GM12878 (cell line): Measurements from ENCODE around the gene CRYGN. TPM values are rescaled to one million over a fixed set of nuclear protein-coding genes. Genes with fewer than 3 reads are reported as not detected.

Source experiments
- ATAC-seq: fragments of 200-7000 bp; cut with Tn5 transposase; 3 replicates; pipeline ENCODE4 v1.9.1; 2020; ENCODE audit warnings: mild to moderate bottlenecking, moderate library complexity
- BruUV-seq: library from RNA; stranded (reverse); fragments of 400-500 nt; replicated peaks from 2 replicates; lab custom pipeline; 2021; lab: Mats Ljungman, UMichigan
- CTCF ChIA-PET: fragments of 300-600 bp; sonication (Branson Sonifier 250); formaldehyde crosslinking; extraction: SDS; loops from one replicate; lab custom pipeline; 2021; ENCODE audit warnings: inconsistent platforms; lab: Yijun Ruan, JAX
- POLR2A ChIA-PET: fragments of 350-600 bp; formaldehyde crosslinking; extraction: SDS; loops from one replicate; lab custom pipeline; 2021; ENCODE audit warnings: inconsistent platforms; lab: Charles Lee
- RAD21 ChIA-PET: fragments of 300-600 bp; sonication (Branson Sonifier 250); formaldehyde crosslinking; loops from one replicate; lab custom pipeline; 2023; ENCODE audit warnings: antibody characterized with exemption; ENCODE audit not compliant: unreplicated experiment; lab: Charles Lee
- SMC1A ChIA-PET: fragments of 300-600 bp; sonication (Branson Sonifier 250); formaldehyde crosslinking; loops from one replicate; lab custom pipeline; 2023; ENCODE audit not compliant: unreplicated experiment, uncharacterized antibody; lab: Charles Lee
- DNase-seq: peaks from one replicate; pipeline ENCODE4 v3.0.0-alpha.2; 2011; ENCODE audit warnings: low read depth, low spot score
- FAIRE-seq: peaks from 3 replicates; lab custom pipeline; 2011; peaks lifted over from hg19 to GRCh38; lab: Jason Lieb, UNC
- H2AFZ ChIP-seq: 2 replicates; pipeline ENCODE4 v1.6.0; 2011; ENCODE audit warnings: low read depth, low read length, control low read depth; ENCODE audit not compliant: control insufficient read depth
- H3K27ac ChIP-seq: 2 replicates; pipeline ENCODE4 v1.5.1; 2011; ENCODE audit warnings: control low read depth; ENCODE audit not compliant: control insufficient read depth, insufficient read depth
- H3K27me3 ChIP-seq, 2 experiments: replicated peaks in 1 of 2; 2 replicates each; pipeline versions ENCODE4 v1.6.0 to v1.6.1; 2011; ENCODE audit warnings: low read length in 1 of 2; ENCODE audit not compliant: control insufficient read depth in 2 of 2, insufficient read depth in 2 of 2
- H3K36me3 ChIP-seq, 2 experiments: 2 replicates each; pipeline ENCODE4 v1.5.1; 2011; ENCODE audit warnings: low read length in 1 of 2; ENCODE audit not compliant: control insufficient read depth in 2 of 2, insufficient read depth in 2 of 2
- H3K4me1 ChIP-seq: 2 replicates; pipeline ENCODE4 v1.6.1; 2011; ENCODE audit warnings: mild to moderate bottlenecking, low read length, moderate library complexity, mixed read lengths; ENCODE audit not compliant: control insufficient read depth, insufficient read depth
- H3K4me2 ChIP-seq: 2 replicates; pipeline ENCODE4 v1.6.0; 2011; ENCODE audit warnings: control low read depth; ENCODE audit not compliant: control insufficient read depth, insufficient read depth
- H3K4me3 ChIP-seq: fragments of 200-600 bp; sonication (generic); 2 replicates; pipeline ENCODE4 v1.5.1; 2016
- H3K79me2 ChIP-seq: 2 replicates; pipeline ENCODE4 v1.6.0; 2011; ENCODE audit warnings: low read length; ENCODE audit not compliant: control insufficient read depth, insufficient read depth
- H3K9ac ChIP-seq: 2 replicates; pipeline ENCODE4 v1.8.0; 2011; ENCODE audit warnings: low read length, control low read depth, mixed read lengths; ENCODE audit not compliant: control insufficient read depth, insufficient read depth
- H3K9me3 ChIP-seq: replicated peaks from 3 replicates; pipeline ENCODE4 v1.5.1; 2011; ENCODE audit warnings: mild to moderate bottlenecking, low read length; ENCODE audit not compliant: control insufficient read depth, insufficient read depth
- H4K20me1 ChIP-seq: 2 replicates; pipeline ENCODE4 v1.6.0; 2011; ENCODE audit not compliant: control insufficient read depth, insufficient read depth
- HDAC2 ChIP-seq: fragments of 200-600 bp; sonication (generic); IDR thresholded peaks from 2 replicates; pipeline ENCODE4 v1.6.1; 2017
- IKZF1 ChIP-seq: fragments of 450-650 bp; conservative IDR thresholded peaks from 2 replicates; pipeline ENCODE4 v1.6.1; 2017; ENCODE audit warnings: antibody characterized with exemption, mild to moderate bottlenecking
- MEF2B ChIP-seq: fragments of 450-650 bp; IDR thresholded peaks from 2 replicates; pipeline ENCODE4 v1.6.1; 2018; ENCODE audit warnings: mild to moderate bottlenecking, moderate library complexity; ENCODE audit not compliant: partially characterized antibody, poor library complexity, severe bottlenecking
- RAD51 ChIP-seq: fragments of 450-650 bp; IDR thresholded peaks from 2 replicates; pipeline ENCODE4 v1.6.1; 2016; ENCODE audit warnings: moderate library complexity, mild to moderate bottlenecking, inconsistent platforms
- TCF7 ChIP-seq: IDR thresholded peaks from 2 replicates; pipeline ENCODE4 v1.6.1; 2014; ENCODE audit warnings: antibody characterized with exemption, borderline replicate concordance
- ZBED1 ChIP-seq: IDR thresholded peaks from 2 replicates; pipeline ENCODE4 v1.6.1; 2016; ENCODE audit warnings: borderline replicate concordance
- ZNF24 ChIP-seq: fragments of 450-650 bp; IDR thresholded peaks from 2 replicates; pipeline ENCODE4 v1.6.1; 2017; ENCODE audit warnings: antibody characterized with exemption, mild to moderate bottlenecking
- ZZZ3 ChIP-seq: IDR thresholded peaks from 2 replicates; pipeline ENCODE4 v1.6.1; 2011; ENCODE audit warnings: low read depth; ENCODE audit not compliant: control insufficient read depth, insufficient read length
- WGBS: methylation state at CpG from one replicate; pipeline ENCODE4 v1.1.6; 2016; ENCODE audit warnings: low lambda C conversion rate; ENCODE audit not compliant: insufficient replicate concordance, insufficient coverage; ENCODE audit errors: missing lambda C conversion rate; 5-methylcytosine and 5-hydroxymethylcytosine counted together
- in situ Hi-C: fragments of 300-500 bp; cut with MboI; formaldehyde crosslinking; loops from 9 replicates; pipeline ENCODE4 v1.14.3; 2018; ENCODE audit warnings: mixed read lengths
- intact Hi-C: fragments of 100-400 bp; cut with micrococcal nuclease; formaldehyde crosslinking; loops from one replicate; pipeline ENCODE4 v1.14.2; 2022; ENCODE audit not compliant: unreplicated experiment
- polyA plus RNA-seq, 11 experiments: library from polyadenylated mRNA; depleted of rRNA in 4 of 11; unstranded in 6 of 11; stranded (reverse) in 5 of 11; fragments of >200 nt; fragmentation: Nextera tagmentation in 4 of 11; fragmentation: Illumina TruSeq in 1 of 11; extraction: Ambion mirVana in 4 of 11; extraction: Trizol in 1 of 11; gene quantifications; 1 replicate in 1 of 11; 2 replicates in 10 of 11; pipeline versions ENCODE4 v1.2.1 to v1.2.3, GENCODE V29; 2011 to 2016; ENCODE audit warnings: inconsistent platforms in 2 of 11, missing spikeins in 2 of 11, low read depth in 1 of 11
- total RNA-seq, 4 experiments: library from RNA; depleted of rRNA in 3 of 4; stranded (reverse); fragments of >200 nt in 3 of 4; fragmentation: Illumina TruSeq in 1 of 4; extraction: Trizol in 1 of 4; gene quantifications; 2 replicates each; pipeline versions ENCODE4 v1.2.1 to v1.2.3, GENCODE V29; 2013 to 2021
- TF ChIP-seq, protein P1 (sequence below): fragments of 450-650 bp; IDR thresholded peaks from 2 replicates; pipeline ENCODE4 v1.6.1; 2017; ENCODE audit warnings: mild to moderate bottlenecking, moderate library complexity
- TF ChIP-seq, protein P2 (sequence below): IDR thresholded peaks from 2 replicates; pipeline ENCODE4 v1.6.1; 2011; ENCODE audit warnings: low read depth, low read length, improper control_type of control experiment, borderline replicate concordance
- TF ChIP-seq, protein P3 (sequence below): fragments of 450-650 bp; IDR thresholded peaks from 2 replicates; pipeline ENCODE4 v1.6.1; 2018; ENCODE audit warnings: mild to moderate bottlenecking, low read depth, moderate library complexity; ENCODE audit not compliant: partially characterized antibody
- TF ChIP-seq, protein P4 (sequence below): fragments of 450-650 bp; IDR thresholded peaks from 2 replicates; pipeline ENCODE4 v1.6.1; 2017; ENCODE audit warnings: mild to moderate bottlenecking

The CRYGN gene
- total and polyA plus RNA-seq, 10 of the 15 experiments (the other 5 are each of a cell fraction or from before 2014, with no cell fraction given), result not detected

DNA sequence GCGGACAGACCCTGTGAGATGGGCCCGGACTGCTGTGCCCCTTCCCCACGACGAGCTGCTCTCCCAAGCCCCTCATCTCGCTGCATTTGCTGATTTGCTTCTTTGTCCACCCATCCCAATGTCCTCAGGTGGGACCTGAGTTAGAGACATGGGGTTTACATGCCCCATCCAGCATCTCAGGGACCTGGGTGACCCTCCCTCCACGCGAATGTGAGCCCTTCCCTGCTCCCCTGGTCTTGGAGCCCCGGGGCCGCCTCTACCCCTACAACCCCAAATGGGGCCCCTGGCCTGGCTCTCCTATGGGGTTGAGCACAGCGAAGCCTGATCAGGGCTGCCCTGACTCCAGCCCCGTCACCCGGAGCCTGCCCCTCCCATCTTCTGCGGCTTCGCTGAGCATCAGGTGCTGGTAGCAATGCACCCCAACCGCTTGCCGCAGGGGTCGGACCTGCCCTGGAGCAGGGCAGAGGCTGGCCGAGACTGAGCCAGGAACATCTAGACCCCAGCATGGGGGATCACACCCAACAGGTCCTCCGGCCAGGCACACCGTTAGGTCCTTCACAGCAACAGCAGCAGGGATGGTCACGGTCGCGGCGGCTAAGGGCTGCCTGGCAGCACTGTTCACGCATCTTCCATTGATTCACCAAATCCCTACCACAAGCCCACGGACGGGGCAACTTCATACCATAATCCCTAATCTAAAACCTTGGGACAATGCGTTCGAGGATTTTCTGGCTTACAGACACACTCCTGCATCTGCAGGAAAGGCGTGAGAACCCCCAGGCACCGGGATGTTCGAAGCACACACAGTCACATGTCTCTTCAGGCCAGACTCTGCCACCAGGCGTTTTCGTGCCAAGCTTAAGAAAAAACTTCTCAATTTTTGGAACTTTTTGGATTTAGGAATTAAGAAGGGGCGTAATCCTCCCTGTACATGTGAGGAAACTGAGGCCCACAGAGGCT lies 45.6 kb downstream of the CRYGN start:
- Histone ChIP-seq H3K27ac (no peak overlapping the region), H3K4me2 (no peak overlapping the region), H3K9me3 (no peaks in the 10 kb centered on the region; the same call in 2 of the 3 replicates), H3K4me3 (no peak overlapping the region), H4K20me1 (no peaks in the 10 kb centered on the region), H3K4me1 (no peaks in the 10 kb centered on the region), H3K79me2 (no peaks in the 10 kb centered on the region), H3K27me3 (no peaks in the 10 kb centered on the region; a peak in 1 of 4 replicates), H2AFZ (no peak overlapping the region), H3K9ac (no peak overlapping the region), H3K36me3 (no peaks in the 10 kb centered on the region)
- SMC1A ChIA-PET, result interaction anchor here (1.0 kb wide), 1 partner anchor 364 kb away, joined by 3 read pairs; no protein-coding TSS in a partner anchor
- ATAC-seq (no peak), DNase-seq (no peak), FAIRE-seq (no peak)
- CTCF ChIA-PET, result no interaction called here
- in situ Hi-C loops, result no loop called here
- RAD21 ChIA-PET, result no interaction called here
- POLR2A ChIA-PET, result no interaction called here
- TF ChIP-seq IKZF1 (no peak), MEF2B (no peak), TCF7 (no peak), ZNF24 (no peak), ZZZ3 (no peak), RAD51 (no peak), ZBED1 (no peak), HDAC2 (no peak)
- TF ChIP-seq, protein P1, sequence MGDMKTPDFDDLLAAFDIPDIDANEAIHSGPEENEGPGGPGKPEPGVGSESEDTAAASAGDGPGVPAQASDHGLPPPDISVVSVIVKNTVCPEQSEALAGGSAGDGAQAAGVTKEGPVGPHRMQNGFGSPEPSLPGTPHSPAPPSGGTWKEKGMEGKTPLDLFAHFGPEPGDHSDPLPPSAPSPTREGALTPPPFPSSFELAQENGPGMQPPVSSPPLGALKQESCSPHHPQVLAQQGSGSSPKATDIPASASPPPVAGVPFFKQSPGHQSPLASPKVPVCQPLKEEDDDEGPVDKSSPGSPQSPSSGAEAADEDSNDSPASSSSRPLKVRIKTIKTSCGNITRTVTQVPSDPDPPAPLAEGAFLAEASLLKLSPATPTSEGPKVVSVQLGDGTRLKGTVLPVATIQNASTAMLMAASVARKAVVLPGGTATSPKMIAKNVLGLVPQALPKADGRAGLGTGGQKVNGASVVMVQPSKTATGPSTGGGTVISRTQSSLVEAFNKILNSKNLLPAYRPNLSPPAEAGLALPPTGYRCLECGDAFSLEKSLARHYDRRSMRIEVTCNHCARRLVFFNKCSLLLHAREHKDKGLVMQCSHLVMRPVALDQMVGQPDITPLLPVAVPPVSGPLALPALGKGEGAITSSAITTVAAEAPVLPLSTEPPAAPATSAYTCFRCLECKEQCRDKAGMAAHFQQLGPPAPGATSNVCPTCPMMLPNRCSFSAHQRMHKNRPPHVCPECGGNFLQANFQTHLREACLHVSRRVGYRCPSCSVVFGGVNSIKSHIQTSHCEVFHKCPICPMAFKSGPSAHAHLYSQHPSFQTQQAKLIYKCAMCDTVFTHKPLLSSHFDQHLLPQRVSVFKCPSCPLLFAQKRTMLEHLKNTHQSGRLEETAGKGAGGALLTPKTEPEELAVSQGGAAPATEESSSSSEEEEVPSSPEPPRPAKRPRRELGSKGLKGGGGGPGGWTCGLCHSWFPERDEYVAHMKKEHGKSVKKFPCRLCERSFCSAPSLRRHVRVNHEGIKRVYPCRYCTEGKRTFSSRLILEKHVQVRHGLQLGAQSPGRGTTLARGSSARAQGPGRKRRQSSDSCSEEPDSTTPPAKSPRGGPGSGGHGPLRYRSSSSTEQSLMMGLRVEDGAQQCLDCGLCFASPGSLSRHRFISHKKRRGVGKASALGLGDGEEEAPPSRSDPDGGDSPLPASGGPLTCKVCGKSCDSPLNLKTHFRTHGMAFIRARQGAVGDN, result no peak
- TF ChIP-seq, protein P2, sequence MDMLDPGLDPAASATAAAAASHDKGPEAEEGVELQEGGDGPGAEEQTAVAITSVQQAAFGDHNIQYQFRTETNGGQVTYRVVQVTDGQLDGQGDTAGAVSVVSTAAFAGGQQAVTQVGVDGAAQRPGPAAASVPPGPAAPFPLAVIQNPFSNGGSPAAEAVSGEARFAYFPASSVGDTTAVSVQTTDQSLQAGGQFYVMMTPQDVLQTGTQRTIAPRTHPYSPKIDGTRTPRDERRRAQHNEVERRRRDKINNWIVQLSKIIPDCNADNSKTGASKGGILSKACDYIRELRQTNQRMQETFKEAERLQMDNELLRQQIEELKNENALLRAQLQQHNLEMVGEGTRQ, result no peak
- TF ChIP-seq, protein P3, sequence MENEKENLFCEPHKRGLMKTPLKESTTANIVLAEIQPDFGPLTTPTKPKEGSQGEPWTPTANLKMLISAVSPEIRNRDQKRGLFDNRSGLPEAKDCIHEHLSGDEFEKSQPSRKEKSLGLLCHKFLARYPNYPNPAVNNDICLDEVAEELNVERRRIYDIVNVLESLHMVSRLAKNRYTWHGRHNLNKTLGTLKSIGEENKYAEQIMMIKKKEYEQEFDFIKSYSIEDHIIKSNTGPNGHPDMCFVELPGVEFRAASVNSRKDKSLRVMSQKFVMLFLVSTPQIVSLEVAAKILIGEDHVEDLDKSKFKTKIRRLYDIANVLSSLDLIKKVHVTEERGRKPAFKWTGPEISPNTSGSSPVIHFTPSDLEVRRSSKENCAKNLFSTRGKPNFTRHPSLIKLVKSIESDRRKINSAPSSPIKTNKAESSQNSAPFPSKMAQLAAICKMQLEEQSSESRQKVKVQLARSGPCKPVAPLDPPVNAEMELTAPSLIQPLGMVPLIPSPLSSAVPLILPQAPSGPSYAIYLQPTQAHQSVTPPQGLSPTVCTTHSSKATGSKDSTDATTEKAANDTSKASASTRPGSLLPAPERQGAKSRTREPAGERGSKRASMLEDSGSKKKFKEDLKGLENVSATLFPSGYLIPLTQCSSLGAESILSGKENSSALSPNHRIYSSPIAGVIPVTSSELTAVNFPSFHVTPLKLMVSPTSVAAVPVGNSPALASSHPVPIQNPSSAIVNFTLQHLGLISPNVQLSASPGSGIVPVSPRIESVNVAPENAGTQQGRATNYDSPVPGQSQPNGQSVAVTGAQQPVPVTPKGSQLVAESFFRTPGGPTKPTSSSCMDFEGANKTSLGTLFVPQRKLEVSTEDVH, result no peak
- TF ChIP-seq, protein P4, sequence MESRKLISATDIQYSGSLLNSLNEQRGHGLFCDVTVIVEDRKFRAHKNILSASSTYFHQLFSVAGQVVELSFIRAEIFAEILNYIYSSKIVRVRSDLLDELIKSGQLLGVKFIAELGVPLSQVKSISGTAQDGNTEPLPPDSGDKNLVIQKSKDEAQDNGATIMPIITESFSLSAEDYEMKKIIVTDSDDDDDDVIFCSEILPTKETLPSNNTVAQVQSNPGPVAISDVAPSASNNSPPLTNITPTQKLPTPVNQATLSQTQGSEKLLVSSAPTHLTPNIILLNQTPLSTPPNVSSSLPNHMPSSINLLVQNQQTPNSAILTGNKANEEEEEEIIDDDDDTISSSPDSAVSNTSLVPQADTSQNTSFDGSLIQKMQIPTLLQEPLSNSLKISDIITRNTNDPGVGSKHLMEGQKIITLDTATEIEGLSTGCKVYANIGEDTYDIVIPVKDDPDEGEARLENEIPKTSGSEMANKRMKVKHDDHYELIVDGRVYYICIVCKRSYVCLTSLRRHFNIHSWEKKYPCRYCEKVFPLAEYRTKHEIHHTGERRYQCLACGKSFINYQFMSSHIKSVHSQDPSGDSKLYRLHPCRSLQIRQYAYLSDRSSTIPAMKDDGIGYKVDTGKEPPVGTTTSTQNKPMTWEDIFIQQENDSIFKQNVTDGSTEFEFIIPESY, result no peak
- WGBS, result 61% methylated on average over 34 of the region's 35 CpGs
- intact Hi-C loops, result no loop called here
- no TSS peak for BruUV-seq
